WI38 (cell line): ENCODE measurements around the gene ACVRL1.

Experiments used
- H3K4me3 ChIP-seq: 2 replicates; pipeline ENCODE4 v1.5.1; 2011; ENCODE audit warnings: low read depth, mild to moderate bottlenecking, control low read depth, low read length
- TF ChIP-seq, protein P1 (sequence below): IDR thresholded peaks from 2 replicates; pipeline ENCODE4 v1.5.1; 2012; ENCODE audit warnings: low read depth, mild to moderate bottlenecking, control low read depth, low read length

The ACVRL1 gene

DNA sequence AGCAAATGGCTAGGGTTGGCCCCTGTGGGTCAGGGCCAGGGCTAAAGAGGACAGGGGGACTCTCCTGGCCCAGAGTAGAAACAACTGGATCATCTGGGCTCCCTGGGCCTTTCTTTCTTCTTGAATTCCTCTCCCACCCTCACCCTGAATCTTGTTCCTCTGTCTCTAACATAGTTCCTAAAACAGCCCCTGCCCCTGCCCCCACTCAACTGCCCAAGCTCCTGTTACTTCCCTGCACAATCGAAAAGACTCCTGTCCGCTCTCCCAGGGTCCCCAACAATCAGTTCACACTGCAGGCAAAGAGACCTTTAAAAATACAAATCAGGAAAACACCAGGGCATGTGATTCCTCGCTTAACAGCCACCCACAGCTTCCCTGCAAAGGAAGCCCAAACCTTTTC is 37.4 kb upstream of the ACVRL1 start:
- H3K4me3 ChIP-seq = no peak overlapping the region
- TF ChIP-seq, protein P1, sequence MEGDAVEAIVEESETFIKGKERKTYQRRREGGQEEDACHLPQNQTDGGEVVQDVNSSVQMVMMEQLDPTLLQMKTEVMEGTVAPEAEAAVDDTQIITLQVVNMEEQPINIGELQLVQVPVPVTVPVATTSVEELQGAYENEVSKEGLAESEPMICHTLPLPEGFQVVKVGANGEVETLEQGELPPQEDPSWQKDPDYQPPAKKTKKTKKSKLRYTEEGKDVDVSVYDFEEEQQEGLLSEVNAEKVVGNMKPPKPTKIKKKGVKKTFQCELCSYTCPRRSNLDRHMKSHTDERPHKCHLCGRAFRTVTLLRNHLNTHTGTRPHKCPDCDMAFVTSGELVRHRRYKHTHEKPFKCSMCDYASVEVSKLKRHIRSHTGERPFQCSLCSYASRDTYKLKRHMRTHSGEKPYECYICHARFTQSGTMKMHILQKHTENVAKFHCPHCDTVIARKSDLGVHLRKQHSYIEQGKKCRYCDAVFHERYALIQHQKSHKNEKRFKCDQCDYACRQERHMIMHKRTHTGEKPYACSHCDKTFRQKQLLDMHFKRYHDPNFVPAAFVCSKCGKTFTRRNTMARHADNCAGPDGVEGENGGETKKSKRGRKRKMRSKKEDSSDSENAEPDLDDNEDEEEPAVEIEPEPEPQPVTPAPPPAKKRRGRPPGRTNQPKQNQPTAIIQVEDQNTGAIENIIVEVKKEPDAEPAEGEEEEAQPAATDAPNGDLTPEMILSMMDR = no peak

DNA sequence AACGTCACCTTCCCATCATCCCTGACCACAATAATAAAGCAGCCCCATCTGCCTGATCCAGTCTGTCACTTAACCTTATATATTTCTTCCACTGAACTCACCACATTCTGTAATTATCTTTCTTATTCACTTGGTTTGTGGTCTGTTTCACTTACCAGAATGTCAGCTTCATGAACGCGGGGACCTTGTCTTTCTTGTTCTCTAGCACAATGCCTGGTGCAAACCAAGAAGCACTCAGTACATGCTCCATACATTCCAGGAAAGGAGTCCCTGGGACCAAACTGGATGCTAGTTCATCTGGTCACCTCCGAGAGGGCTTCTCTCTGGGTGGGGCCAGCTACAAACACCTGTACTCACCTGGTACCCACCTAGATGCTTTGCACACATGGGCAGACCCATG is 36.8 kb upstream of the ACVRL1 start:
- H3K4me3 ChIP-seq = no peak overlapping the region
- TF ChIP-seq, protein P1 = no peak

DNA sequence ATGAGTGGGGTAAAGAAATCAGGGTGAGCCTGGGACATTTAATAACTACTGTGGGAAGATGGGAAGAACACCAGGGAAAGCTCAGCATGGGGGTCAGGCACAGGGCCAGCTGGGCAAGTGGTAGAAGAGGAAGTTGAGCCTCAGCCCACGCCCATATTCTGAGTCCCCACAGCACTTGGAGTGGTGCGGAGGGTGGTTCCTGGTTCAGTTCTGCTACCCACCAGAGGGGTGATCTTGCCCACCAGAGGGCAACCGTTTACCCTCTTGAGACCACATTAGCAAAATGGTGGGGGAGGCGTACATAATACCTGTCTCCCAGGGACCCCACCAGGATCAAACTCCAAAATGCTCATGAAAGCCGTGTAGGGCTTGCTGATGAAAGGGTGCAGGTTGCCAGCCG is 36.2 kb upstream of the ACVRL1 start:
- no peak overlapping the region for H3K4me3 ChIP-seq
- TF ChIP-seq, protein P1 = no peak

DNA sequence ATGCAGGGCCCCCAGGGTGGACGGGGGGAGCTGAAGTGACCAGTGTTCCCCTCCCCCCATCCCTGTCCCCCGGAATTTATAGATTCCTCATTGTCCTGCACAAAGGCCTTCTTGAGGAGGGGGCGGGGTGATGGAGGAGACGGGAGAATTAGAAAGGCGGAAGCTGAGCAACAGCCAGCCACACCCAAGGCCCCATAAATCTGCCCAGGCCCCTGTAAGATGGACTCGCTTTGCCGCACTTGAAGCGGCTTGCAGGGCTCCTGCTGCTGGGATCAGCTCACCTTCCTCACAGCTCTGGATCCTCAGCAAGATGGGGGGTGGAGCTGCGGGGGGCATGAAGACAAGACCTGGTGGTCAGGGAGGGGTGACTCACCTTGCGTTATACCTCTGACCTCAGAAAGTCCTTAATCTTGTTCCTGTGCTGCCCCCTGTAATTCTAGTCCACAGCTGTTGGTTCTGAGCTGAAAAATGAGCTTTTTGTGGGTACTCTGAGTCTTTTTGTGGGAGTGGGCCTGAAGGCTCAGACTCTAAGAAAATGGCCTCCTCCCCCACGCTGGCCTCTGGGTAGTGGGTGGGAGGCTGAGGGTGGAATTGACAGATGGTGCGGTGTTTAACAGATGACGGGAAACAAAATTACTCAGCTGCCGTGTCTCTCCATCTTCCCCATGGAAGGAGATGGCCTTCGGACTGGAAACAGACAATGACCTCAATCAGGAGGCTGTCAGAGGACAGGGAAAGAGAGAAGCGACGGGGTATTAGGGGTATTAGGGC is 35.2 kb upstream of the ACVRL1 start:
- no peak overlapping the region for H3K4me3 ChIP-seq

DNA sequence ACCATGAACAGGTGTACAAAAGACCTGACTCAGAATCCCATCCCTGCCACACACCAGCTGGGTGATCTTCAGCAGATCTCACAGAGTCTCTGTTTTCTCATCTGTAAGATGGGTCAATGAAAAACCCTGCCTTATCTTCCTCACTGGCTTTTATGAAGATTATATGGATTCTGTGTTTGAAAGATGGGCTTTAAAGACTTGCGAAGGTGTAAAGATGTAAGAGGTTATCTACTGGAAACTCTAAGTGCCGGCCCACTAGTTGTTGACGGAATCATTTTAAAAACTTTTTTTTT is 34.7 kb upstream of the ACVRL1 start:
- H3K4me3 ChIP-seq = no peak overlapping the region
- TF ChIP-seq, protein P1 = no peak

More for the DNA sequence above, 35.2 kb upstream of the ACVRL1 start:
- TF ChIP-seq, protein P1 = no peak

GRCh38 chr12:51873251-51873994 is 33.9 kb upstream of the ACVRL1 start:
- H3K4me3 ChIP-seq = no peak overlapping the region
- TF ChIP-seq, protein P1 = no peak

- TF ChIP-seq, protein P1 = no peak
- H3K4me3 ChIP-seq = no peak overlapping the region
These were observed 33.3 kb upstream of the ACVRL1 start for GRCh38 chr12:51874000-51874399.
